H4 (cell line): ENCODE results near the gene SLC13A4. TPM values are rescaled to one million over a fixed set of nuclear protein-coding genes. Genes with fewer than 3 reads are reported as not detected.
"Not testable (repeated sequence)": the region's sequence is repeated elsewhere in the genome, so short reads cannot be mapped to it uniquely, and the experiment has no call there.

Experiments
- DNase-seq: peaks from one replicate; pipeline ENCODE4 v3.0.0-alpha.2; 2015; ENCODE audit warnings: low spot score
- total RNA-seq: library from RNA; depleted of rRNA; stranded (reverse); fragments of >200 nt; shearing (Covaris generic); gene quantifications from 2 replicates; pipeline ENCODE4 v1.2.3, GENCODE V29; 2014

The SLC13A4 gene
- total RNA-seq, 1 experiment from 2014 or later = not detected

DNA sequence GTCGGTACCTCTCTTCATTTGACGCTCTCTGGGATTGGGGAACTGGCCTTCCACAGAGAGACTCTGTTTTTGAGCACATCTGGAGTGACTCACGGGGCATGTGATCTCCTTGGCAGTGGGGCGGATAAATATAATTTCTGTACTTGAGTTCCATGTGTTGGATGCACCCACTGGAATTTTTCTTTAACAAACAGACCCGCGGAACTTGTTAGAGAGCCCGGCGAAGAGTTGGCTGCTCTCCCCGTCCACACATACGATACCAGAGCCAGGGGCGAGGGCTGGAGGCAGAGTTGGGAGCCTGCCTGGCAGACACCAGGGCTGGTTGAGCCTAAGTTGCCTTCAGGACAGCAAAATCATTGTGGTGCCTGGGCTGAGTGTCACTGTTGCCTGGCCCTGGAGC lies 20.8 kb upstream of the SLC13A4 start, which contains the start of gene FAM180A:
Gene FAM180A, minus strand, starts transcription at position 44 of the 400 bp plus-strand sequence. CDS start 233 bp downstream, outside the sequence.
- DNase-seq = peak; percentile 31

GRCh38 chr7:135747366-135747765 lies 19.4 kb upstream of the SLC13A4 start:
- no peak for DNase-seq

- peak; percentile 97 for DNase-seq
These were observed 17.8 kb upstream of the SLC13A4 start for GRCh38 chr7:135745703-135746312.

- peak; percentile 70 for DNase-seq
These were observed 17.1 kb upstream of the SLC13A4 start for GRCh38 chr7:135744938-135745702.

- DNase-seq = no peak
These were observed 16.1 kb upstream of the SLC13A4 start for GRCh38 chr7:135743907-135744731.

DNA sequence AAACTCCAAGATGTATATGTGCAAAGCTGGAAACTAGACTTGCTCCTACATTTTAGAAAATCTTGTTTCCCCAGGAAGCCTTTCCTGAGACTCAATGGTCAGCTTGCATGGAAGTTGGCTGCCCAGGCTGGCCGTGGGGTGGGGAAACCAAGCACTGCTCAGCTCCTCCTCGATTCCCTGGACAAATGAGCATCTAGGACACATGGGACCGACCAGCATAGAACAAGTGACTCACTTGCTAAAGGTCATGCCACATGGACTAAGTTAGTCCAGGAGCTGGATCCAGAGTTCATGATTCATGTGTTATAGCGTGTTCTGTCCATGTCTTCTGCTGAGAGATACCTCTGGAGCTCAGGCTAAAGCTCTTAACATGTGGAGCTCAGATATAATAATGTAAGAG lies 14.4 kb upstream of the SLC13A4 start:
- DNase-seq = no peak

DNA sequence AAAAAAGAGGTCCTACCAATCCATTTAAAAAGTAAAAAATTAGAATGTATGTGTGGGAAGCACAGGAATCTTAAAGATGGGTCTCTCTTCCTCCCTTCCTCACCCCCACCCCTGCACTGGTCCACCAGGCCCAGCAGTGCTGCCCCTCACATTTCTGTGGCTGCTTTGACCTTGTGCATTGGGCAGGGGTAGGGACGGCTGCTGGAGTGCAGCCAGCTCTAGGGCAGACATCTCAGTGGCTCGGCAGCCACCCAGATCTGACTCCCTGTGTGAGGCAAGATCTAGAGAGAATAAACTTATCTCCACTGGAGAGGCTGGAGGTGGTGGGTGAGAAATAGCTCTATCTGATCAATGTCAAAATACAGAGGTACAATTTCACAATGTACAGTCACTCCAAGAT lies 13.9 kb upstream of the SLC13A4 start:
- no peak for DNase-seq

GRCh38 chr7:135740889-135741288 lies 12.9 kb upstream of the SLC13A4 start:
- no peak for DNase-seq

DNA sequence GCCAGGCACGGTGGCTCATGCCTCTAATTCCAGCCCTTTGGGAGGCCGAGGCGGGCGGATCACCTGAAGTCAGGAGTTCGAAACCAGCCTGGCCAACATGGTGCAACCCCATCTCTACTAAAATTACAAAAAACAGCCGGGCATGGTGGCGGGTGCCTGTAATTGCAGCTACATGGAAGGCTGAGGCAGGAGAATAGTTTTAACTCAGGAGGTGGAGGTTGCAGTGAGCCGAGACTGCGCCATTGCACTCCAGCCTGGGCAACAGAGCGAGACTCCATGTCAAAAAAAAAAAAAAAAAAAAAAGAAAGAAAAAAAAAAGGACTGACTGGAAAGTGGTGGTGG lies 9.3 kb upstream of the SLC13A4 start:
- not testable (repeated sequence) for DNase-seq

DNA sequence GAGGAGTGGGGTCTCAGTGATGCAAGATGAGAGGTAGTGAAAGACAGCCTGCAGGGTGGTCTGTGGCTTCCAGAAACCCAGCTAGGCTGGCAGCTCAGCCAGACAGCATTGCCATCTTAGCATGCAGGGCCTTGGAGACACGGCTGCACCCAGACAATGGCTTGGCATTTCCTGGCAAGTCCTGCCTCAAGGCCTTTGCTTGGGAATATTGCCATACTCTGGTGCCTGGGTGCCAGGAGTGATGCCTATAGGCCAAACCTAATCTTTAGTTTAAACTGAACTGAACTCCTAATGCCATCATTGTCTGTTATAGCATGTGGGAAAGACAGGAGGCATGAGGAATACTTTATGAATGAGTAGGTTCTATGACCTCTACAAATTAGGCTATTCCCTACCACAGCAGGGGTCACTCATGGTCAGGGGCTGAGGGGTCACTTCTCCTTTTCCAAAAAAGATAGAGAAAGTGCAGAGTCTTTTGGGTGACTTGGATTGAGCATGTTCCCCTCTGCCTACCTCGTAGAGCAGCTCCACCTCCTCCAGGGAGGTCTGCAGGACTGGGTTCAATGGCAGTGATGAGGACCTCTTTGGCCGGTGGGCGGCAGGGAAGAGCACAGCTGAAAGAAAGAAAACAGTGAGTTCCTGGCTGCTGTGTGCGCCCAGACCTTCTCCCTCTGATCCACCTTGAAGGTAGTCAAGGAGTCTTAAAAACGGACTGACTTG lies 8.8 kb upstream of the SLC13A4 start:
- DNase-seq = no peak

GRCh38 chr7:135734343-135734689 lies 6.3 kb upstream of the SLC13A4 start:
- no peak for DNase-seq

- DNase-seq = no peak
These were observed 5.8 kb upstream of the SLC13A4 start for GRCh38 chr7:135733603-135734342.

DNA sequence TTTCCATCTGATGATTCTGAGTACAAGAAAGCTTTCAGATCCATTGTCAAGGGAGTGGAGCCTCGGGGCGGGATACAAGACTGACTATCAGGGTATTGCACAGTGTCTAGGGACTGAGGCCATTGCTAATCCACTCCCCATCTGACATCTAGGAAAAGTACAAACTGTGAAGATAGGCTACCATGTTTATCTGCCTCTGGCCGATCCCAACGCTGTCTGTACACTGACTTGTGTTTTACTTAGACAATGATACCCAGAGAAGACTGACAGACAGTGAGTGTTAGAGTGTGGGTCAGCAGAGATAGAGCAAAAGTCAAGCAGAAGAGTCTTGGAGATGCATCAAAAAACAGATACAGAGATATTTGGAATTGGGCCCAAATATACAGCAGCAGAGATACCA lies 3.1 kb upstream of the SLC13A4 start:
- DNase-seq = no peak

DNA sequence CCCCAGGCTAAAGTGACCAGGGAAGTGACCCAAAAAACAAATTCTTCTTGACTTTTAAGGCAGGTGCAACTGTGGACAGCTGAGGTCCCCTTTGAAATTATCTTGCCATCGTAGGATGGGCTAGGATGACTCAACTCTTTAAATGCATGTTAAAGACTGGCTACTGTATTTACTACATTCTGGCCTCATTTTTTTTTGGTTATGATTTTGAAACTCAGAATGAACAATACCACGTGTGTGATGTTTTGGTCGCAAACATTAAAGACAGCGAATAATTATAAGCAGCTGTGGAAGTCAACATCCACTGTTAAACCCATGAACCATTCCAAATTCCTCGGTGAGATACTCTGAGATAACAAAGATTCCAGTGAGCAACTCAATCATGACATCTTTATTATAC lies 1.2 kb upstream of the SLC13A4 start:
- no peak for DNase-seq

GRCh38 chr7:135726911-135727673 lies 894 bp downstream of the SLC13A4 start:
- no peak for DNase-seq

DNA sequence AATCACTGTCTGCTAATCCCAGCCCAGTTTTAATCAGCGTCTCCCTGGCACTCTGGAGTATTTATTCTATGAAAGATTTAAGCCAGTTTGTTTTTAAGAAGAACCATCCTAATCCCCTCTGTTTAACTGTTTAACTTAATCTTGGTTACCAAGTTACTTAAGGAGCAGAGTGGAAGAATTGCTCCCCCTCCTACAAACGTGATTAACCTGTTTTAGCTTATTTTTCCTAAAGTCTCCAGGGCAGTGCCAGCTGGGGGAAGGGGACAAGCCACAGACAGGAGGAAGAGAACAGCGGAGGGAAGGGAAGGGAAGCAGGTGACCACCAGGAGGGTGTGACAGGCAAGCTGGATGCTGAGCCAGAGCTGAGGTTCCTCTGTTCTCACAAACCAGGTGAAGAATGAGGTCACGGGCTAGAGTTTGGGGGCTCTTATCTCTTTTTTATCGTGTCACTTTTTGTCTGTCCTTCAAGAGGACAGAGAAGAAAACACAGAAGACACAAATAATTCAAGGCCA lies 1.7 kb downstream of the SLC13A4 start:
- DNase-seq = no peak

DNA sequence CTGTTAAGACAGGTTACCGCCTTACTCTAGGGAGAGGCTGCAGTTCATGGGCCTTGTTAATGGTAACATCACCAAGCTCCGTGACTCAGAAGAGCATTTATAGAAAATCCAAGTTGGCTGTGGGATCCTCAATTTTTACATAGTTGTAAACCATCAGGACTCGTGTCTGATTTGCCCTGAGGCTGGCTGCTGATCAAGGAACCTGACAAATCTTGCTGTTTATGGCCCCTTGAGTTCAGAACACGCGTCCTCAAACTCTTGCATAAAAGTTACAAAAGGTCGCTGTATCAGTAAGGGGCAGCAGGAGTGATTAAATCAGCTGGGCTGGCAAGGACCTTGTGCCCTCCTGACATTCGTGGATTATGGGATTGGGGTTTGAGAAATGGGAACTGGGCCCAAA lies 4.6 kb downstream of the SLC13A4 start:
- DNase-seq = no peak

DNA sequence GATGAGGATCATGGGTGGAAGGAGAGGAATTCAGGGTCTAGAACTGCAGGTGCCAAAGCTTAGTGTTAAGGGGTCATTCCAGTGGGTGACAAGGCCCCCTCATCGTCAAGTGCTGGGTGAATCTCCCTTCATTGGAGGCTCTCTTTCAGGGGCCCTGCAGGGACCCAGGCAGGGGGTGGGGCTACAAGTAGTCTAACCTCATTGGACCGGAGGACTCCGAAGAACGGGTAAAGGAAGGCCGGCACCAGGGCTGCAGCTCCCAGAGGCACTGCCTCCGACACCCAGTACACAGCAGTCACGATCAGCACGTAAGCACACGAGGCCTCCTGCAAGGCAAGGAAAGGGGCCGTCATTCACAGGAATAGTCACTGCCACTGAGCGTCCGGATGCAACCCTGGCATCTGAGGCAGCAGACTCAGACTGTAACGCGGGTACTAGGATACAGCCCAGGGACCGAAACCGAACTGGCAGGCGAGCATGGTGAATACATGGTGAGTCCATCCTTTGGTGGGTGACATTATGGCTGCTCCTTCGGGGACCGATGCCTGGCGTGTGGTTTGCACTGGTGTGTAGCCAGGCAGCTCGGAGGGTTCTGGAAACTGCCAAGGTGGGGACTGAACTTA lies 6.7 kb downstream of the SLC13A4 start:
- no peak for DNase-seq

DNA sequence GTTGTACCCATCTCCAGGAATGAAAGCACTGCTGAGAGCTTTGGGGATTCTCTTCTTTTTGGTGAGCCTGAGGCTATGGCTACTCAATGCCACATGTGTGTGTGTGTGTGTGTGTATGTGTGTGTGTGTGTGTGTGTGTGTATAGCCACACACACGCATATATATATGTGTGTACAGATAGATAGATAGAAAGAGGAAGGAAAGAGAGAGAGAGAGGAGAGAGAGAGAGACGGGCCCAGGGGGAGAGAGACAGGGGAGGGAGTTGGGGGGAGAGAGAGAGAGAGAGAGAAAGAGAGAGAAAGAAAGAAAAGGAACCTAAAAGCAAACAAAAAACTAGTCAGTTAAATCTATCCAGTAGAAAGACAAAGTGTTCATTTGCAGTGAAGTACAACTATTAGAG lies 8.3 kb downstream of the SLC13A4 start:
- no peak for DNase-seq
